AG04449 (cell line): Measurements from ENCODE around the gene ASTN2.

Source experiments
- CTCF ChIA-PET: fragments of 350-600 bp; formaldehyde crosslinking; extraction: SDS; loops from one replicate; lab custom pipeline; 2021; ENCODE audit warnings: antibody characterized with exemption; lab: Yijun Ruan, JAX
- POLR2A ChIA-PET: fragments of 400-600, 350-600 bp; formaldehyde crosslinking; extraction: SDS; loops from one replicate; lab custom pipeline; 2020; ENCODE audit warnings: antibody characterized with exemption, inconsistent platforms; lab: Yijun Ruan, JAX
- DNase-seq: peaks from one replicate; pipeline ENCODE4 v3.0.0-alpha.2; 2010; ENCODE audit warnings: low read depth, low spot score
- H3K4me3 ChIP-seq: 2 replicates; pipeline ENCODE4 v1.5.1; 2011; ENCODE audit warnings: low read depth, mild to moderate bottlenecking, control low read depth, low read length
- CTCF ChIP-seq: IDR thresholded peaks from one replicate; pipeline ENCODE4 v1.5.1; 2011; ENCODE audit warnings: mild to moderate bottlenecking, moderate library complexity, low read length, control low read depth, inconsistent platforms; ENCODE audit not compliant: insufficient read depth; ENCODE audit errors: missing control alignments

Gene ASTN2

GRCh38 chr9:117214416-117214815, 200.4 kb downstream of the ASTN2 start:
- H3K4me3 ChIP-seq: no peak overlapping the region
- no peak for DNase-seq
- ChIA-PET CTCF (no interaction called here), POLR2A (no interaction called here)
- TF ChIP-seq CTCF: no peak

GRCh38 chr9:117211280-117211679, 203.6 kb downstream of the ASTN2 start:
- CTCF ChIA-PET: no interaction called here

GRCh38 chr9:117205806-117206205, 209.1 kb downstream of the ASTN2 start:
- DNase-seq: no peak
- no peak overlapping the region for H3K4me3 ChIP-seq
- ChIA-PET POLR2A (no interaction called here), CTCF (no interaction called here)
- TF ChIP-seq CTCF: no peak

More at GRCh38 chr9:117211280-117211679, 203.6 kb downstream of the ASTN2 start:
- POLR2A ChIA-PET: no interaction called here
- DNase-seq: no peak
- H3K4me3 ChIP-seq: no peak overlapping the region
- TF ChIP-seq CTCF: no peak

- ChIA-PET CTCF (no interaction called here), POLR2A (no interaction called here)
- no peak for TF ChIP-seq CTCF
- H3K4me3 ChIP-seq: no peak overlapping the region
- DNase-seq: no peak
Observed at GRCh38 chr9:117204971-117205370, 209.9 kb downstream of the ASTN2 start.

GRCh38 chr9:117191504-117192261, 223.2 kb downstream of the ASTN2 start:
- ChIA-PET CTCF (no interaction called here), POLR2A (no interaction called here)
- DNase-seq: no peak
- no peak overlapping the region for H3K4me3 ChIP-seq
- no peak for TF ChIP-seq CTCF

GRCh38 chr9:117189121-117189520, 225.7 kb downstream of the ASTN2 start:
- ChIA-PET POLR2A (no interaction called here), CTCF (no interaction called here)
- no peak overlapping the region for H3K4me3 ChIP-seq
- no peak for DNase-seq
- no peak for TF ChIP-seq CTCF
